Epithelial cell of prostate (primary cell): Measurements from ENCODE around the gene TRIM2.
A peak's percentile ranks its signal among the peaks of the same experiment; 100 is the strongest.

Experiments used
- DNase-seq: peaks from one replicate; pipeline ENCODE4 v3.0.0-alpha.2; 2011; ENCODE audit warnings: low read depth, low spot score
- H3K27ac ChIP-seq: fragments of 450-650 bp; 2 replicates; pipeline ENCODE4 v1.5.1; 2017; ENCODE audit warnings: mild to moderate bottlenecking

TRIM2 gene

DNA sequence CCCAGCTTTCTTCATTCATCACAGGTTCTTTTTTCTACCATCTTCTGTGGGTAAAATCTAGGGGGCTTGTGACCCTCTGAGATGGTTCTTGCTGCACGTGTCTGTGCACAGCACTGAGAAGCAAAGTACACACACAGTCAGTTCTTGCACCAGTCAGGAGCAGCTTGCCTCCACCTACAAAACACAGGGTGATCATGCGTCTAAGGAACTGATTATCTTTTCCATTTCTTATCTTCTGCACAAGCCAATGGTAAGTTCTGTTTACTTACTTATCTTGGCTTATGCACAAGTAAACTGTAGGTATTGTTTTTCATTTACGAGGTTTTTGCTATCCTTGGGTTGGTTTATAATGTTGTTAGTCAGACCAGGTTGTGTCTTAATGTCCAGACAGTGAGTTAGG is 40.7 kb downstream of the TRIM2 start:
- no peak for DNase-seq
- no peak overlapping the region for H3K27ac ChIP-seq

DNA sequence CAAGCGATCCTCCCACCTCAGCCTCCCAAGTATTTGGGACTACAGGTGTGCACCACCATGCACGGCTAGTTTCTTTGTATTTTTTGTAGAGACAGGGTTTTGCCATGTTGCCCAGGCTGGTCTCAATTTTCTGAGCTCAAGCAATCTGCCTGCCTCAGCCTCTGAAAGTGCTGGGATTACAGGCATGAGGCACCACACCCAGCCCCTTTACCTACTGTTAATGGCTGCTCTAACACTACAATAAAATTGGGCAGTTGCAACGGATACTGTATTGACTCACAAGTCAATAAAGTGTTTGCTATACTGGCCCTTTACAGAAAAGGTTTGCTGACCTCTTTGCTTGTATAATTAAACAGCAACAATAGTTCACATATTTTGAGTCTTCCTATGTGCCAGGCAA is 41.5 kb downstream of the TRIM2 start:
- no peak overlapping the region for H3K27ac ChIP-seq
- no peak for DNase-seq

DNA sequence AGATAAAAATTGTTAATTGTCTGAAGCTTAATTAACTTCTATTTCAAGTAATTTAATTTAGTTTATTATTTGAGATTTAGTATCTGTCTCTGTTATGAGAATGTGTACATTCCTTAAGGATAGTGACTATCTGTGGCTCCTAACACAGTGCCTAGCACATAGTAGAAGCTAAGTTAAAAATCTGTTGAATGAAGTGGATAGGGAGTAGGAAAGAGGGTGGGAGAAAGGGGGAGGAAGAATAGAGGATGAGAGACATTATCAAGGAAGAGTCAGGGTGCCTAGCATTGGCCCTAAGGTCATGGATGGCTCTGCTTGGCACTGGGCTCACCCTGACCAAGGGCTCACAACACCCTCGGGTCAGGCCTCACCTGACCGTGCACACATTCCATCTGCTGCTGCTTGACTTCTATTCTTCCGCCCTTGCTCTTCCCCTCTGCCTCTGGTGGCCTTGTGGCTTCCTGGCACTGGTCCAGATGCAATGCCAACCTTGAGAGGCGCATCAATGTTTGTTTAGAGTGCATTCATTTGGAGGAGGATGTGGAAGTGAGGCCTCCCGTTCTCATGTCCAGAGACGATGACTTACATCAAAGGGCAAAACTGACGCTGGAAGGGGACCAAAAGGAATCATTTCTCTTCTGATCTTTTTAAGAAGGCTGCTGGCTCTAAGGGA is 42.3 kb downstream of the TRIM2 start:
- DNase-seq = no peak
- H3K27ac ChIP-seq = no peak overlapping the region

DNA sequence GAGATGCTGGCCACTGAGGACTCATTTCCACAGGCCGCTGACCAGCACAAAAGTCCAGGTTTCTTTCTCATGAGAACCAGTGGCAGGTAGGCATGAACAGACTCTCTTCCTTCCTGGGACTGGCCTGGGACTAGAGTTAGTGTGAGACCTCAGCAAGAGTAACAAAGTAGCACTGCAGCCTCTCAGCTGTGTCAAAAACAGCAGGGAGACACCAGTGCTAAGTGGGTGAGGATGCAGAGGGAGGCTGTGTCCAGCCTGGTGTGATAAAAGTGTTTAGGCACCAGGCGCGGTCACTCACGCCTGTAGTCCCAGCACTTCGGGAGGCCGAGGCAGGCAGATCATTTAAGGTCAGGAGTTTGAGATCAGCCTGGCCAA is 42.9 kb downstream of the TRIM2 start:
- no peak for DNase-seq
- H3K27ac ChIP-seq = no peak overlapping the region

DNA sequence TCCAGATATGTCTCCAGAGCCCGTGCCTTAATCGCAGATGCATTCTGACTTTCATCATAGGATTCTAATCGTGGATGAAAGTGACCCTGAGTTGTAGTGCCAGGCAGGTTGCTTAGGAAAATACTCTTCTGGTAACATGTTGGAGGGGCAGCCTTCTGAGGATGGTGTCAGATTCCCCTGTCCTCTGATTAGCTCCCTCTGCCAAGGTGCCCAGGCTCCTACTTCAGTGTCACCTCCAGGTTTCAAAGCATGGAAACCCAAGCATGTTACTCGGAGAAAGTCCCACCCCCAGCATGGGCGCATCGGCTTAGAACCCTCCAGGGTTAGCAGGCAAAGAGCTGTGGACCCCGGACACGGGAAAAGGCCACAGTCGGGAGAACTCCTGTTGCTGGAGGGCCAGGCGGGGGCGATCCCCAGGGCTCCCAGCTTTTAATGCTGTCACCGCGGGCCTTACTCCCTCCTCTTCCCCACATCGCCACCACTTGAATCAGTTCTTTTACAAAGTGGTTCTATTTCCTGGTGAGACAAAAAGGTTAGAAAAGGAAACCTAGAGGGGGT is 44.5 kb downstream of the TRIM2 start:
- DNase-seq = no peak
- peak overlapping the region; percentile 29 for H3K27ac ChIP-seq

DNA sequence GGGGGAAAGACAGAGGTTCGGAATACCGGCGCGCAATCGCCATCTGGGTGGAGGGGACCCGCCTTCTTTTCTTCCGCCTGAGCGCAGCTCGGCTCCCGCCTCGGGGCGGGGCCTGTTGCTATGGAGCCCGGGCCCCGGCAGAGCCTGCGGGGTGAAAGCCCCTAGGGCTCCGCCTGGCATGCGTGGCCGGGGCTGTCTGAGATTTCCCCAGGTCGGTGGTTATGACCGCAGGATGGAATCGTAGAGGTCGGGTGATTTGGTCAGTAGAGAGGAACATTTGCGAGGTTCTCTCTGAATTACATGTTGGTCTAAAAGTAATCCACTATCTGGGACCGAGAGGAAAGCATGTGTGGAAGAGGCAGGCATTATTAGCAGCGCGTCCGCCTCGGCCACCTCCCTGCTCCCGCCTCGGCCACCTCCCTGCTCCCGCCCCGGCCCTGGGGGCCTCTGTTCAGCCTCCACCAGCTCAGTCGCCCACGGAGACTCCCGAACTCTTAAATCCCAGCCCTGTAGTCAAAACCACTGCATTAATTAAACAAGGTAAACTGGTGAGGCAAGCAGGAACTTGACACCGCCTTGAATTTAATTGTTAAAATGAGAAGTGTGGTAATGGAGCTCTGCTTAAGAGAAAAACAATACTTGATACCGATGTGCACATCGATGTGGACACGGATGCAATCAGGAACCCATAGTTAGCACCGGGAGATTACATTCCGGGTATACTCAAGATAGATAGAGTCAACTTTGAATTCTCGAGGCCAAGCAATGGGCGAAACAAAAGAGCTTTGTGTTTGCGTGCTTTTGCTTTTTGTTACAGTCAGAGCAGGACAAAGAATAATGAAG is 45.2 kb downstream of the TRIM2 start:
- no peak for DNase-seq
- H3K27ac ChIP-seq = peak overlapping the region; percentile 29

DNA sequence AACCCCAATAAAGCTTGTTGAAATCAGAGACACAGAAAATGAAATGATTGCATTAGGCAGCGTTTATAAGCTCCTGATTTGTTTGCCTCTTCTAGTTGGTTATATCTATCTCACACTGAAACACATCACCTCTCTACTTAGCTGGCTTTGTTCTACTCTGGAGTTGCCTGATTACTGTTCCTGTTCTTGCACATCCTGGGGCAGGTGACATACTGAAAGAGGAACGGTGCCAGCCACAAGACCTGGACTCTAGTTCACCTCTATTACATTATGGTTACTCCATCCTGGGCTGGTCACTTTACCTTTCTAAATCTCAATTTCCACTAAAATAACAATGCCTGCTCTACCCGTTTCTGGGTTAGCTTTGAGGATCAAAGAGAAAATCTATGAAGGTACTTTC is 47.9 kb downstream of the TRIM2 start:
- no peak overlapping the region for H3K27ac ChIP-seq
- DNase-seq = no peak

DNA sequence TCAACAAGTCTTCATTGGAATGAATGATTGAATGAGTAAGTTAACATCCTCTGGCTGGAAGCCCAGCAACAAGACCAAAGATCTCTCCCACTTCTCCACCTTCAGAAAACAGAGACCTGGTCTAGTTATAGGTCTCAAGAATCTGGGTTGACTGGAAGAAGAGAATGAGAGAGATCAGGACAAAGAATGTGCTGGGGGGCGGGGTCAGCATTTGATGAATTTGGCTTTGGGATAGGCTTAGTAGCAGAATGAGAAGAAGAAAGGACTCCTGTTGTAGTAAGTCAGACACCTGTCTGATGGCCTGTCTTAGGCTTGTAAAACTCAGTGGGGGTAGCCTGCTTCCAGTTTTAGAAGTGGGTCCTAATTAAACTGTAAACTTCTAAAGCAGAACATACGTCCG is 51.0 kb downstream of the TRIM2 start:
- H3K27ac ChIP-seq = no peak overlapping the region
- DNase-seq = no peak

DNA sequence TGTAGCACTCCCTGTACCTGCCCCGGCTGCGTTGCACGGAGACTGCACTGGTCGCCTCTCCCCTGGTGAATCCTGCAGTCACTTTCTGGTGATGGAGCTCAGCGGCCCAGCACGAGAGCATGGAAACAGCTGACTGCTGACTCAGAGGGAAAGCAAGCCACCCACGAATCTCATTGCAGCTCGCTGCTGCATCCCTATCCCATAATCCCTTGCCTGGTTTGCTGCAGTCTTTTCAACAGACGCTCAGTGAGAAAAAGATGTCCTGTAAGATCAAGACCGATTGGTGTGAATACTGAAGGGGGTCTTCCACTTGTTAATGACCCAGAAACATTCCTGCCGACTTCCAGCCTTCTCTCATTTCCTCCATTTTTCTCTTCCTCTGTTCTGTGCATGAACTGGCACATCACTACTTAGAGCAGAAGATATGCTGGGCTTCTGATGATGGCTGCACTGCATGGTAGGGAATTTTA is 52.9 kb downstream of the TRIM2 start:
- no peak for DNase-seq
- H3K27ac ChIP-seq = no peak overlapping the region

DNA sequence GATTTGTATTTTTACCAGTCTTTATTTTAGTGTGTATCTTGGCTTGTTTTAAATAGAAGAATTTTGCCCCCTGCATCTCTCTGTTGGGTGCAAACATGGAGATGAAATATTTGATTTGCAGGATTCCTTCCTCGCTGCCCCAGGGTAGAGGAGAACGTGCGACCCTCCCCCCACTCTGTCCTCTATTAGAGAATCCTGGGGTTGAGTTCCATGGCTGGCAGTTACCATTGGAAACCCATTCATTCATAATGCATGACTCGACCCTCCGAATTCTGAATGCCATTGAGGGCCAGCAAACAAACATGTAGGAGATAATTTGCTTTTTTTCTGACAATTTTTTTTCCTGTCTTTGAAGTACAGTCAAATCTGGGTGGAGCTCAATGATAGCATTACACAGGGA is 53.7 kb downstream of the TRIM2 start:
- DNase-seq = no peak
- H3K27ac ChIP-seq = no peak overlapping the region

DNA sequence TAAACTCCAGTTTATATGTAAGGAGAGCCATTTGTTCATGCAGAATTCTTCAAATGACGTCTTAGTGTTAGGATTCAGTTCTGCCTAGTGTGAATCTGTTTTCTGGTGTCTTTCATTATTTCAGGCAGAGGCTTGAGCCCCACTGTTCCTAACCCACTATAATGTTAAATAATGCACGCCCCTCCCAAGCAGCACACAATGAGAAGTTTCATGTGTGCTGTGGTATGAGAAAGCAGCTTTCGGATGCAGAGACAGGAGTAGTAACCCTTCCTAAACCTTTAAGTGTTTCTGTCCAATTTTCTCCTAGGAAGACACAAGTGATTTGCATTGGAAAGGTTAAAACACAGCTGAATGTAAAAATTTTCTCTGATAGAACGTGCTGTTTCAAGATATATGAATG is 54.5 kb downstream of the TRIM2 start:
- no peak for DNase-seq
- no peak overlapping the region for H3K27ac ChIP-seq

DNA sequence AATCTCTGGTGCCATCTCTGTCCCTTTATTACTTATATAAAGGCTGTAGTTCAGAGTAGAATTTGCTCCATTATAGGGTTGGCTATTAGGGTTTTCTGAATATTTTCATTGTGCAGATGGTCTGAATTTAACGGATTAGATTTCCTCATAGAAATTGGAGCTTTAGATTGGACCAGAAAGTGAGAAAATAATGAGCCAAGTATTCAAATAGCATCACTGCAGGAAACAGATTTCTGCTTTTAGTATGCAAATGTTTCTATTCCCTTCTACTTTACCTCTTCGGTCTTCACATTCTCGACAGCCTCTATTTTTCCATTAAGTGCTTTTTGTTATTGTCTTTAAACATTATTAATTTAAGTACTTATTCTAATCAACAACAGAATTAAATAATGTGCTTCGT is 55.4 kb downstream of the TRIM2 start:
- H3K27ac ChIP-seq = no peak overlapping the region
- DNase-seq = no peak

DNA sequence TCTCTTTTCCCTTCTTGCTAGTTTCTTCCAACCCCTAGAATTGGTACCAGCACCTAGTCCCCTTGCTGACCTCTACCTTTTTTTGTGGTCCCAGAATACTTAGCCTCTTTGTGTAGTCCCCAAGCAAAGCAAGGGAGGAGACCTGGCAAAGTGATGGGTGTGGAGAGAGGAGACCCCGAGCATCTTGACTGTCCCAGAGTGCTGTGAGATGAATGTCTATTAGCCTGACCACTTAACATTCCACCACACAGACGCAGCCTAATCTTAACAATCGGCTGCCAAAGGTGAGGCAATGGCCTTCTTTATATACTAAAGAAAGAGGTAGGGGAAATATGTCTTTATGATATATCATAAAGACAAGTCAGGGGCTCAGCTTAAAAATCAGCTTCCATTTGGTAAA is 55.9 kb downstream of the TRIM2 start:
- no peak for DNase-seq
- H3K27ac ChIP-seq = no peak overlapping the region

DNA sequence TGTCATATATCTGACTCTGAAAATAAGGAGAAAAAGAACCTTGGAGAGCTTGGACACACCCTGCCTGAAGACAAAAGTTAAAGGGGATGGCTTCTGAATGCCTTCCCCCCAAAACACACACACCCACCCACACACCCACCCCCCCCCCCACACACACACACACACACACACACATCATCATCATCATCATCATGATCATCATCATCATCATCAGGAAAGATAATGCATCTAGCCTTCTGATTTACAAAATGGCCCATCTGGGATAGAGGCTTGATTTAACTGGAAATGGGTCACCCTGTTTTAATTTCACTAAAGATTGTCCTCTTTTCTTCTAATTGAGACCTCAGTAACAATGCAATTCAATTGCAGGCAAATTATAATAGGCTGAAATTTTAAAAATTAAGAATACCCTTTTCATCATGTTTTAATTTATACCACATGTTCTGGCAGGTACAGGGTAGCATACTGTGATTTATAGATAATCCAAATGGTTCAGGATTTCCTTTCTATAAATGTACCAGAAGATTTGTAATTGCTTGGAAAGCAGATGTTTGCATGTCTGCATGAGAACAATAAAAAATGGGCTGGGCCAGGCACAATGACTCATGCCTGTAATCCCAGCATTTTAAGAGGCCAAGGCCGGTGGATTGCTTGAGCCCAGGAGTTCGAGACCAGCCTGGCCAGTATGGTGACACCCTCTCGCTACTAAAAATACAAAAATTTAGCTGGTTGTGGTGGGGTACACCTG is 56.5 kb downstream of the TRIM2 start:
- DNase-seq = no peak
- H3K27ac ChIP-seq = no peak overlapping the region

DNA sequence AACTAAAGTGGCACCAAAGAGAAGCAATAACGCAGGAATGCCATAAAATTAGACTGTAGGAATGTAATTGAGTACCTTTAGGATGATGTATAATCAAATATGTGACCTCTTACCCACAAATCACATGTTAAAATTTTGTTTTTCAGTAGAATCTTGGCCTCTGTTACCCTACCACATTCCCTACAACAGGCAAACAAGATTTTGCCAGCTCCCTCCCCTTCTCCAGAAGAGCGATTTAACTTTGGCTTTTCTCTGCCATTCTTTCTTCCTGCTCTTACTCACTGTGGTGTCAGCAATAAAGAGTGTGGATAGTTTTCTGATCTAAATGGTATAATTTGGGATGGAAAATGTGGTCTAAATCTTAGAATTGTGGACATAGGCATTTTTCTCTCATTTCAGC is 57.2 kb downstream of the TRIM2 start:
- H3K27ac ChIP-seq = no peak overlapping the region
- DNase-seq = no peak

DNA sequence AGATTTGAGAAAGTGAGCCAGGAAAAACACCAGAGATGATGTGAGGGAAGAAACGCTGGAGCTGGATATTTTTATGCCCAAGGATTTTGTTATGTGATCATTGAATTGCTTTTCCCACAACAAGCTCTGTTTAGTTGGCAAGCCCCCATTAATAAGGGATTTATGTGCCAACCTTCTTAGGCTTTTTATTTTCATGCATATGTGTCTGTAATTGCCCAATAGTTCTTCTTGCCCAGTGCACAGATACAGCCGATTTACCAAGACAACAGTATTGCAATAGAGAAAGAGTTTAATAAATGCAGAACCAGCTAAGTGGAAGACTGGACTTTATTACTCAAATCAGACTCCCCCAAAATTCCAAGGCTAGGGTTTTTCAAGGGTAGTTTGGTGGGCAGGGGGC is 57.7 kb downstream of the TRIM2 start:
- no peak for DNase-seq
- no peak overlapping the region for H3K27ac ChIP-seq

DNA sequence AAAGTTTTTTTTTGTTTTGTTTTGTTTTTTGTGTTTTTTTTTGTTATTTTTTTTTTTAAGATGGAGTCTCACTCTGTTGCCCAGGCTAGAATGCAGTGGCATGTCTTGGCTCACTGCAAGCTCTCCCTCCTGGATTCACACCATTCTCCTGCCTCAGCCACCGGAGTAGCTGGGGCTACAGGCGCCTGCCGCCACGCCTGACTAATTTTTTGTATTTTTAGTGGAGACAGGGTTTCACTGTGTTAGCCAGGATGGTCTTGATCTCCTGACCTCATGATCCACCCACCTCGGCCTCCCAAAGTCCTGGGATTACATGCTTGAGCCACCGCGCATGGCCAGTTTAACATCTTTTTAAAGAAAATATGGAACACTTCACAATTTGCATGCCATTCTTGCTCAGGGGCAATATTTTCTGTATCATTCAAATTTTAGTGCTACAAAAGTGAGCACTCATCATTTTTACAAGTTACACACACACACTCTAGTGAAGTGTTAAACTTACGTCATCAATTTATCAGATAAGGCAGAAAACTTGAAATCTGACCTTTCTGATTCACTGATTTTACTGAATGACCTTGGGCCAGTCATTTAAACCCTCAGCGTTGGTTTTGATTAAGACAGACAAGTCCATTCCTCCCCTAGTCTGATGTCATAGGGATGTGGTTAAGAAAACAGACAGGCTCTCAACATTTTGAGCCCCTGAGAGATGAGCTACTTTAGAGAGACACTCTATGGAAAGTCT is 61.2 kb downstream of the TRIM2 start:
- DNase-seq = no peak
- H3K27ac ChIP-seq = no peak overlapping the region

DNA sequence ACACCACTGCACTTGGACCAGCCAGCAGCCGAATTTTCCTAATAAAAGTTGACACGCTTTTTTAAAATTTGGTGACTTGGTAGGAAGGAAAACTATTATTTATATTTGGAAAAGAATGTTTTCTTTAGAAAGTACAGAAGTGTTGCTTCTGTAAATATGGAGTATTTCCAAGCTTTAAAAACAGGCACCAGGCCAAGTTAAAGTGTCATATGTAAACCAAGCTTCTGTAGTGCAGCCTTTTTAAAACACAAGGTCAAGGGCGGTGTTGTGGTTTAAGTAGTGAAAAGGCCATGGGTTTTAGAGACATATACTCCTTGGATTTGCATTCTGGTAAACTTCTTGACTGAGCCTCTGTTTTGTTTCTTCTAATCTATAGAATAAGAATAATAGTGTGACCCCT is 62.7 kb downstream of the TRIM2 start:
- no peak for DNase-seq
- no peak overlapping the region for H3K27ac ChIP-seq

DNA sequence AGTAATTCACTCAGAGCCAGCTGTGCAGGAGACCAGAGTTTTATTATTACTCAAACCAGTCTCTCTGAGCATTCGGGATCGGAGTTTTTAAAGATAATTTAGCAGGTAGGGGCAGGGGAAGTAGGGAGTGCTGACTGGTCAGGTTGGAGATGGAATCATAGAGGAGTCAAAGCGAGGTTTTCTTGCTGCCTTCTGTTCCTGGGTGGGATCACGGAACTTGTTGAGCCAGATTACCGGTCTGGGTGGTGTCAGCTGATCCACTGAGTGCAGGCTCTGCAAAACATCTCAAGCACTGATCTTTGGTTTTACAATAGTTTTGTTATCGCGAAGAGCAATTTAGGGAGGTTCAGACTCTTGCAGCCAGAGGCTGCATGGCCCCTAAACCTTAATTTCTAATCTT is 63.6 kb downstream of the TRIM2 start:
- H3K27ac ChIP-seq = no peak overlapping the region
- no peak for DNase-seq

DNA sequence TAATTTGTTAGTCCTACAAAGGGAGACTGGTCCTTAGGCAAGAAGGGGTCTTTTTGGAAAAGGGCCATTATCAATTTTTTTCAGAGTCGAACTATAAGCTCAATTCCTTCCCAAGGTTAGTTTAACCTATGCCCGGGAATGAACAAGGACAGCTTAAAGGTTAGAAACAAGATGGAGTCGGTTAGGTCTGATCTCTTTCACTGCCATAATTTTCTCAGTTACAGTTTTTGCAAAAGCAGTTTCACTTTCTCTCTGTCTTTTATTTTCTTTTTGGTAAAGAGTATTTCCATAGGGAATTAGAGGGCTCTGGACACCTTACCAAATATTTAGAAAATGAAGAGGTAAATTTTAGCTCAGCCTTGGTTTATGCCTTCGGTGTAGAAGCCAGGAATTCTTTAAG is 64.1 kb downstream of the TRIM2 start:
- DNase-seq = no peak

More for the DNA sequence above, 64.1 kb downstream of the TRIM2 start:
- no peak overlapping the region for H3K27ac ChIP-seq
